Upper lobe of left lung (tissue), 6 donors: ENCODE measurements around the gene KDF1. TPM values are rescaled to one million over a fixed set of nuclear protein-coding genes. Genes with fewer than 3 reads are reported as not detected.

Experiments
- ATAC-seq, 2 donors: fragments of 200-7000 bp; cut with Tn5 transposase; one replicate each; pipeline ENCODE4 v1.9.1; 2022; ENCODE audit warnings: mild to moderate bottlenecking in 2 of 2, moderate library complexity in 2 of 2; ENCODE audit not compliant: low FRiP score in 2 of 2
- DNase-seq, 2 donors: peaks; one replicate each; pipeline ENCODE4 v3.0.0-alpha.2; 2019 to 2020
- H3K27ac ChIP-seq, 4 donors: fragments of 200-600 bp; sonication (generic); one replicate each; pipeline ENCODE4 v1.5.1; 2016 to 2019
- H3K27me3 ChIP-seq, 4 donors: fragments of 200-600 bp; sonication (generic); one replicate each; pipeline ENCODE4 v1.5.1; 2017 to 2019
- H3K36me3 ChIP-seq, 4 donors: fragments of 200-600 bp; sonication (generic); one replicate each; pipeline ENCODE4 v1.5.1; 2016 to 2019
- H3K4me1 ChIP-seq, 4 donors: fragments of 200-600 bp; sonication (generic); one replicate each; pipeline ENCODE4 v1.5.1; 2018 to 2019
- H3K4me3 ChIP-seq, 4 donors: fragments of 200-600 bp; sonication (generic); one replicate each; pipeline ENCODE4 v1.5.1; 2017 to 2019; ENCODE audit warnings: mild to moderate bottlenecking in 2 of 4, moderate library complexity in 1 of 4
- H3K9me3 ChIP-seq, 4 donors: fragments of 200-600 bp; sonication (generic); one replicate each; pipeline ENCODE4 v1.5.1; 2018 to 2019
- EP300 ChIP-seq, 4 donors: sonication (generic); formaldehyde crosslinking; IDR thresholded peaks; one replicate each; pipeline ENCODE4 v1.5.1; 2017; ENCODE audit warnings: antibody characterized with exemption in 4 of 4, control low read depth in 2 of 4
- POLR2A ChIP-seq, 4 donors: fragments of 450-650 bp; IDR thresholded peaks; one replicate each; pipeline ENCODE4 v1.5.1; 2016 to 2017; ENCODE audit warnings: antibody characterized with exemption in 4 of 4, mild to moderate bottlenecking in 2 of 4
- POLR2AphosphoS5 ChIP-seq, 2 donors: sonication (generic); formaldehyde crosslinking; IDR thresholded peaks; one replicate each; pipeline ENCODE4 v1.5.1; 2017; ENCODE audit warnings: antibody characterized with exemption in 2 of 2
- WGBS, 2 donors: methylation state at CpG; one replicate each; pipeline ENCODE4 v1.1.5; 2017 to 2018; 5-methylcytosine and 5-hydroxymethylcytosine counted together
- total RNA-seq, 6 donors: library from RNA; depleted of rRNA in 4 of 6; stranded (reverse); fragments of >200 nt in 4 of 6; gene quantifications; one replicate each; pipeline versions ENCODE4 v1.1.0 to v1.2.1, GENCODE V29; 2016 to 2021
- TF ChIP-seq, protein P1 (sequence below), 6 experiments: fragments of 450-650 bp in 4 of 6; fragments of 200-600 bp in 2 of 6; sonication (generic) in 2 of 6; IDR thresholded peaks; one replicate each; pipeline ENCODE4 v1.5.1; 2016 to 2019; ENCODE audit warnings: antibody characterized with exemption in 6 of 6
- donor health status: DM: no; HTN: no; CAD: no; lungs with moderate emphysema.
- donor health status: DM: no; HTN: yes; CAD: no; lungs with severe emphysema.

KDF1 gene
- total RNA-seq, 6 donors from 2014 or later = 7.7 to 23.3 (median 11.8) TPM

DNA sequence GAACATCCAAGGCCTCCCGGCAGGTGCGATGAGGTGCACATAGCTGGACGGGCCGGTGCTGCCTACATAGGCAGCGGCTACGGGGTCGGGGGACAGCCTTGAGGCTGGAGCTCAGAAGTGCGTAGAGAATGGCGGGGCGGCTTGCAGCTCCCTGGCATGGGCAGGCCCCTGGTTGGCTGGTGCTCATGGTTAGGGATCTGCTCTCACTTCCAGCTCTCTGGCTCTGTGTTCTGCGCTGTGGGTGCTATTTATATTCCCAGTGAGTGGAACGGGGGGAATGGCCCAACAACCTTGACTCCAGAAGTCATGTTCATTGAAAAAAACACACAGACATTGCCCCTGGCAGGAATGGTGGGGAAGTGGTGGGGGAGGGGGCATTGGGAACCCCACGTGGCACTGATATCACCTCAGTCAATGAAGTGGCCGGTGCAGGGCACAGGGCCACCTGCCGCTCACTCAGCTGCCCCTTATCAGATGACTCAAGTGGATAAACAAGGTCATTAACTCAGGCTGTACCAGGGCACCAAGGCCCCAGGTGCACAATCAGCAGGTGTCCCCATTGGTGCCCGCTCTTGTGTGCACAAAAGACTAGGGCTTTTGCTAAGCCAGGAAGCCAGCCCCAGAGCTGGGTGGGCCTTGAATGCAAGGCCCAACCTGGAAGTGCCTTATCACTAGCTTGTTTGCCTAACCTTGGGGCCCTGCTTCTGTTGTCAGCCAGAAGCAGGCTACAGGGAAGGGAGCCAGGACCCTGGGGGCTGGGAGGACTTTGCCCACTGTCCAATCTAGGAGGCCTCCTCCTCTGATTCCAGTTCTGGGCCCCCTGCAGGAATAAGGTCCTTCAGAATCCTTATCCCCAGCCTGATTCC is 46.3 kb downstream of the KDF1 start, which contains the start of gene NR0B2:
Gene NR0B2, minus strand, starts transcription at position 222 of the 866 bp plus-strand sequence. Its CDS starts 35 bp downstream, at position 187.
- Histone ChIP-seq H3K9me3 (no peaks in the 10 kb centered on the region), H3K4me3 (peak within 1 kb of the TSS in 3 of 4 donors; percentile 32 to 43 (median 41)), H3K27me3 (no peaks in the 10 kb centered on the region), H3K36me3 (no peaks in the 10 kb centered on the region), H3K27ac (peak within 1 kb of the TSS; percentile 57 to 89 (median 76)), H3K4me1 (peaks cover 0 to 31% (median 8%) of the 10 kb centered on the region in 4 donors)
- peak; percentile 89 to 94 for DNase-seq
- TF ChIP-seq POLR2AphosphoS5 (IDR thresholded peaks at IDR 0.05) = peak in 1 of 2 donors; percentile 43
- peak in 3 of 4 donors; percentile 25 to 71 (median 58) for TF ChIP-seq POLR2A (IDR thresholded peaks at IDR 0.05)
- TF ChIP-seq, protein P1, sequence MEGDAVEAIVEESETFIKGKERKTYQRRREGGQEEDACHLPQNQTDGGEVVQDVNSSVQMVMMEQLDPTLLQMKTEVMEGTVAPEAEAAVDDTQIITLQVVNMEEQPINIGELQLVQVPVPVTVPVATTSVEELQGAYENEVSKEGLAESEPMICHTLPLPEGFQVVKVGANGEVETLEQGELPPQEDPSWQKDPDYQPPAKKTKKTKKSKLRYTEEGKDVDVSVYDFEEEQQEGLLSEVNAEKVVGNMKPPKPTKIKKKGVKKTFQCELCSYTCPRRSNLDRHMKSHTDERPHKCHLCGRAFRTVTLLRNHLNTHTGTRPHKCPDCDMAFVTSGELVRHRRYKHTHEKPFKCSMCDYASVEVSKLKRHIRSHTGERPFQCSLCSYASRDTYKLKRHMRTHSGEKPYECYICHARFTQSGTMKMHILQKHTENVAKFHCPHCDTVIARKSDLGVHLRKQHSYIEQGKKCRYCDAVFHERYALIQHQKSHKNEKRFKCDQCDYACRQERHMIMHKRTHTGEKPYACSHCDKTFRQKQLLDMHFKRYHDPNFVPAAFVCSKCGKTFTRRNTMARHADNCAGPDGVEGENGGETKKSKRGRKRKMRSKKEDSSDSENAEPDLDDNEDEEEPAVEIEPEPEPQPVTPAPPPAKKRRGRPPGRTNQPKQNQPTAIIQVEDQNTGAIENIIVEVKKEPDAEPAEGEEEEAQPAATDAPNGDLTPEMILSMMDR (IDR thresholded peaks at IDR 0.05) = no peak
- TF ChIP-seq EP300 (IDR thresholded peaks at IDR 0.05) = peak in 1 of 4 donors; percentile 57
- ATAC-seq = peak; percentile 69 to 88
- 59 to 60% methylated on average over 10 to 16 of the region's 16 CpGs for WGBS, 2 donors

DNA sequence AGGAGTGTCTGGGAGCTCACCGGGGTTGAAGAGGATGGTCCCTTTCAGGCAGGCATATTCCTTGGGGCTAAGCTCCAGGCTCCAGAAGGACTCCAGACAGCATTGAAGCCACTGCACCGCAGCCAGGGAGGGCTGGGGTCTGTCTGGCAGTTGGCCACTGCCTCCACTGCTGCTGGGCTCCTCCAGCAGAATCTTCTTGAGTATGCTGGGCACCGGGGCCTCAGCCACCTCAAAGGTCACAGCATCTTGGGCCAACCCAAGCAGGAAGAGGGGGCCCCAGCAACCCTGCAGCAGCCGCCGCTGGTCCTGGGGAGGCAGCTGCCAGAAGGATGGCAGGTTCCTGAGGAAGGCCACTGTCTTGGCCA is 46.9 kb downstream of the KDF1 start:
- H3K27me3 ChIP-seq = no peaks in the 10 kb centered on the region
- 59 to 65% methylated on average over 3 of the region's 5 CpGs for WGBS, 2 donors
- DNase-seq (peak in 1 of 2 donors; percentile 76), ATAC-seq (no peak)
- H3K9me3 ChIP-seq = no peaks in the 10 kb centered on the region
- peak overlapping the region; percentile 57 to 89 (median 76) for H3K27ac ChIP-seq
- H3K36me3 ChIP-seq = no peaks in the 10 kb centered on the region
- TF ChIP-seq POLR2AphosphoS5 (IDR thresholded peaks at IDR 0.05) (no peak), EP300 (IDR thresholded peaks at IDR 0.05) (no peak), POLR2A (IDR thresholded peaks at IDR 0.05) (no peak)
- TF ChIP-seq, protein P1 (IDR thresholded peaks at IDR 0.05) = no peak
- peaks cover 0 to 31% (median 8%) of the 10 kb centered on the region in 4 donors for H3K4me1 ChIP-seq
- peak overlapping the region in 3 of 4 donors; percentile 32 to 43 (median 41) for H3K4me3 ChIP-seq

DNA sequence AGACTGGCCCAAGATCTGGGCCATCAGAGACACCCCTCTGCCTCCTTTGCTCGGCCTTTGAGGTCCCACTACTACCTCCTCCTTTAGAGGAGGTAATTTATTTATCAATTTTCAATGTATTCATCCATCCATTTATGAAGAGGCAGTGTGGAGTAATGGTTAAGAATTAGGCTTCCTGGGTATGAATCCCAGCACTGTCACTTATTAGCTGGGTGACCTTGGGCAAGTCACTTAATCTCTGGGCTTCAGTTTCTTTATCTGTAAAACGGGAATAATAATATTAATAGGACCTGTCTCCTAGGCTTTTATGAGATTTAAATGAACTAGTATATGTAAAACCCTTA is 48.1 kb downstream of the KDF1 start:
- ATAC-seq = no peak

DNA sequence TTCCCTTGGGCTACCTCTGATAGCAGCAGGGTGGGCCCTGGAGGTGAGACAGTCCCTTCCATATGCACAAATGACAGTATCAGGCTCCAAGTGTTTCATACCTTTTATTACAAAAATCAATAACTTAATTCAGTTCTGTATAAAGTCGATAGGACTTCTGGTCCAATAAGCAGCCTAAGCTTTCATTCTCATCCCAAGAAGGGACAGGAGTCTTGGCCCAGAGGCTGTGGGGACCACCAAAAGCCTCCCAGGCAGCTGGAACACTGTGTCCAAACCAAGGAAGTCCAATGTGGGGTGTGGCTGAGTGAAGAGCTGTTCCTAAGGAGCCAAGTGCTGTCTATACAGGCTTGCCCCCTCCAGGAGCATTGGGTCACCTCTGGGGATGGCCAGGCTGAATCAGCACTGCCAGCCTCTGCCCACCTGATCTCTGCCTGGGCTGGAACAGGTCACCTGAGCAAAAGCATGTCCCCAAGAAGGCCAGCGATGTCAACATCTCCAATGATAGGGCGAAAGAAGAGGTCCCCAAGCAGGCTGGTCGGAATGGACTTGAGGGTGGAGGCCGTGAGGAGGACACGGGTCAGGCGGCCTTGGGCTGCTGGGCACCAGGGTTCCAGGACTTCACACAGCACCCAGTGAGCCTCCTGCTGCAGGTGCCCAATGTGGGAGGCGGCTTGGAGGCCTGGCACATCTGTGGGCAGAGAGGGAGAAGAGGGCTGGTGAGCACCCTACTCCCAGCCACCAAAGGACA is 48.7 kb downstream of the KDF1 start:
- H3K36me3 ChIP-seq = no peaks in the 10 kb centered on the region
- no peak for TF ChIP-seq POLR2AphosphoS5 (IDR thresholded peaks at IDR 0.05)
- TF ChIP-seq EP300 (IDR thresholded peaks at IDR 0.05) = no peak
- TF ChIP-seq POLR2A (IDR thresholded peaks at IDR 0.05) = no peak
- TF ChIP-seq, protein P1 (IDR thresholded peaks at IDR 0.05) = no peak
- DNase-seq (peak in 1 of 2 donors; percentile 73), ATAC-seq (no peak)
- H3K4me3 ChIP-seq = peak overlapping the region in 1 of 4 donors; percentile 5
- WGBS, 2 donors = 84 to 86% methylated on average over 7 to 8 of the region's 8 CpGs
- peak overlapping the region in 1 of 4 donors; percentile 44 for H3K27ac ChIP-seq
- no peaks in the 10 kb centered on the region for H3K9me3 ChIP-seq
- H3K27me3 ChIP-seq = no peaks in the 10 kb centered on the region
- H3K4me1 ChIP-seq = peaks cover 0 to 31% (median 8%) of the 10 kb centered on the region in 4 donors

More for the DNA sequence above, 48.1 kb downstream of the KDF1 start:
- peak overlapping the region in 1 of 4 donors; percentile 44 for H3K27ac ChIP-seq
- H3K27me3 ChIP-seq = no peaks in the 10 kb centered on the region
- no peak for DNase-seq
- H3K4me1 ChIP-seq = peaks cover 0 to 31% (median 8%) of the 10 kb centered on the region in 4 donors
- H3K4me3 ChIP-seq = peak overlapping the region in 1 of 4 donors; percentile 41
- no peaks in the 10 kb centered on the region for H3K9me3 ChIP-seq
- 51 to 68% methylated on average over 2 of the region's 2 CpGs for WGBS, 2 donors
- TF ChIP-seq, protein P1 (IDR thresholded peaks at IDR 0.05) = no peak
- TF ChIP-seq EP300 (IDR thresholded peaks at IDR 0.05) (no peak), POLR2AphosphoS5 (IDR thresholded peaks at IDR 0.05) (no peak), POLR2A (IDR thresholded peaks at IDR 0.05) (no peak)
- no peaks in the 10 kb centered on the region for H3K36me3 ChIP-seq
